Coronary artery (tissue), 2 donors: ENCODE data around the gene EIF6.

ENCODE experiments used
- DNase-seq: peaks from one replicate; pipeline ENCODE4 v3.0.0-alpha.2; 2017; ENCODE audit warnings: low spot score
- H3K27ac ChIP-seq, 2 donors: fragments of 200-600 bp; sonication (generic); one replicate each; pipeline ENCODE4 v1.5.1; 2016 to 2019
- H3K4me3 ChIP-seq: fragments of 200-600 bp; sonication (generic); 2 replicates; pipeline ENCODE4 v1.5.1; 2016; ENCODE audit warnings: mild to moderate bottlenecking, moderate library complexity
- CTCF ChIP-seq: fragments of 200-600 bp; sonication (generic); IDR thresholded peaks from one replicate; pipeline ENCODE4 v1.5.1; 2019; ENCODE audit warnings: antibody characterized with exemption

EIF6 gene

GRCh38 chr20:35277127-35277526 is 7.4 kb downstream of the EIF6 start:
- Histone ChIP-seq H3K27ac (peak overlapping the region; percentile 95 to 100), H3K4me3 (peak overlapping the region; percentile 99)
- no peak for DNase-seq
- TF ChIP-seq CTCF = no peak

GRCh38 chr20:35276408-35276807 is 8.2 kb downstream of the EIF6 start:
- TF ChIP-seq CTCF = no peak
- Histone ChIP-seq H3K4me3 (peak overlapping the region; percentile 99), H3K27ac (peak overlapping the region; percentile 95 to 100)
- no peak for DNase-seq

- no peak for DNase-seq
- peak overlapping the region in 1 of 2 donors; percentile 95 for H3K27ac ChIP-seq
- no peak for TF ChIP-seq CTCF
- no peak overlapping the region for H3K4me3 ChIP-seq
Observed at GRCh38 chr20:35275741-35276251, 8.8 kb downstream of the EIF6 start.

- Histone ChIP-seq H3K4me3 (no peak overlapping the region), H3K27ac (no peak overlapping the region)
- no peak for DNase-seq
- TF ChIP-seq CTCF = no peak
Observed at GRCh38 chr20:35274172-35275092, 10.1 kb downstream of the EIF6 start.

GRCh38 chr20:35273449-35274171 is 11.0 kb downstream of the EIF6 start:
- no peak for DNase-seq
- no peak for TF ChIP-seq CTCF
- no peak overlapping the region for H3K4me3 ChIP-seq
- H3K27ac ChIP-seq = no peak overlapping the region

GRCh38 chr20:35271904-35272303 is 12.7 kb downstream of the EIF6 start:
- no peak for DNase-seq
- Histone ChIP-seq H3K27ac (no peak overlapping the region), H3K4me3 (no peak overlapping the region)
- TF ChIP-seq CTCF = no peak
